Activated CD4-positive, alpha-beta T cell treated with anti-CD3 and anti-CD28 coated beads for 4 hours (primary cell): ENCODE measurements around the gene POMT2.
"Not testable (repeated sequence)": the region's sequence is repeated elsewhere in the genome, so short reads cannot be mapped to it uniquely, and the experiment has no call there.

ENCODE experiments used
- DNase-seq, 2 donors: peaks; one replicate each; pipeline ENCODE4 v3.0.0-alpha.2; 2020

Gene POMT2, protein sequence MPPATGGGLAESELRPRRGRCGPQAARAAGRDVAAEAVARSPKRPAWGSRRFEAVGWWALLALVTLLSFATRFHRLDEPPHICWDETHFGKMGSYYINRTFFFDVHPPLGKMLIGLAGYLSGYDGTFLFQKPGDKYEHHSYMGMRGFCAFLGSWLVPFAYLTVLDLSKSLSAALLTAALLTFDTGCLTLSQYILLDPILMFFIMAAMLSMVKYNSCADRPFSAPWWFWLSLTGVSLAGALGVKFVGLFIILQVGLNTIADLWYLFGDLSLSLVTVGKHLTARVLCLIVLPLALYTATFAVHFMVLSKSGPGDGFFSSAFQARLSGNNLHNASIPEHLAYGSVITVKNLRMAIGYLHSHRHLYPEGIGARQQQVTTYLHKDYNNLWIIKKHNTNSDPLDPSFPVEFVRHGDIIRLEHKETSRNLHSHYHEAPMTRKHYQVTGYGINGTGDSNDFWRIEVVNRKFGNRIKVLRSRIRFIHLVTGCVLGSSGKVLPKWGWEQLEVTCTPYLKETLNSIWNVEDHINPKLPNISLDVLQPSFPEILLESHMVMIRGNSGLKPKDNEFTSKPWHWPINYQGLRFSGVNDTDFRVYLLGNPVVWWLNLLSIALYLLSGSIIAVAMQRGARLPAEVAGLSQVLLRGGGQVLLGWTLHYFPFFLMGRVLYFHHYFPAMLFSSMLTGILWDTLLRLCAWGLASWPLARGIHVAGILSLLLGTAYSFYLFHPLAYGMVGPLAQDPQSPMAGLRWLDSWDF

DNA sequence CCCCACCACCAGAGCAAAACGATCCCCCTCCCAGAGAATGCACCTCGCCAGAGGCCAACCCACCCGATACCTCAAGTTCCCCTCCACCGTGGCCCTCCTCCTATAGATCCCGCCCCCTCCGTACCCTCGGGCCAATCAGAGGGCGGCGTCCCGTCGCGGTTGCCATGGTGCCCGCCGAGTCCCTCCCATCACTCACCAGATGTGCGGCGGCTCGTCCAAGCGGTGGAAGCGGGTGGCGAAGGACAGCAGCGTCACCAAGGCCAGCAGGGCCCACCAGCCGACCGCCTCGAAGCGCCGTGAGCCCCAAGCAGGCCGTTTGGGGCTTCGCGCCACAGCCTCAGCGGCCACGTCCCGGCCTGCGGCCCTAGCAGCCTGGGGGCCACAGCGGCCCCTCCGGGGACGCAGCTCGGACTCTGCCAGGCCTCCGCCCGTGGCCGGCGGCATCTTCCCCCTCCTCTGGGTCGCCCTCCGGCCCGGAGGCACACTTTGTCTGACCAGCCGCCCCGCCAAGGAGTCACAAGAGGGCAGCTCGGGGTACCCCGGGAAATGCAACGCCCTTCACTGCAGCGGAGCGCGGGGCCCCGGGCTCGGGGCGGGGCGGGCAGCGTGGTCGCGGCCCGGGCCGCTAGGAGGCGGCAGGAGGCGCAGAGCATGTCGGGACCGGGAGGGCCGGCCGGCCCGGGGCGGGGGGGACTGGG is at the start of gene POMT2:
Gene POMT2, minus strand, starts transcription at position 646 of the 698 bp plus-strand sequence. Its CDS starts 202 bp downstream, at position 444.
- DNase-seq = peak; percentile 90 to 92

GRCh38 chr14:77369285-77369684 is 48.6 kb upstream of the POMT2 start:
- DNase-seq = no peak

DNA sequence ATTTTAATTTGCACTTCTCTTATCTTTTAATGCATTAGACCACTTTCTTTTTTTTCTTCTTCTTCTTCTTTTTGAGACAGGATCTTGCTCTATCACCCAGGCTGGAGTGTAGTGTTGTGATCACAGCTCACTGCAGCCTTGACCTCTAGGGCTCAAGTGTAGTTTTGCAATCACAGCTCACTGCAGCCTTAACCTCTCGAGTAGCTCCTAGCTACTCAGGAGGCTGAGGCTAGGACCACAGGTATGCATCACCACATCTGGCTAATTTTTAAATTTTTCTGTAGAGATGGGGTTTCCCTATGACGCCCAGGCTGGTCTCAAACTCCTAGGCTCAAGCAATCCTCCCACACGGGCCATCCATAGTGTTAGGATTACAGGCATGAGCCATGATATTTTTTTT is 43.5 kb upstream of the POMT2 start:
- DNase-seq = no peak

- DNase-seq = no peak
Observed at GRCh38 chr14:77359626-77360025, 38.9 kb upstream of the POMT2 start.

DNA sequence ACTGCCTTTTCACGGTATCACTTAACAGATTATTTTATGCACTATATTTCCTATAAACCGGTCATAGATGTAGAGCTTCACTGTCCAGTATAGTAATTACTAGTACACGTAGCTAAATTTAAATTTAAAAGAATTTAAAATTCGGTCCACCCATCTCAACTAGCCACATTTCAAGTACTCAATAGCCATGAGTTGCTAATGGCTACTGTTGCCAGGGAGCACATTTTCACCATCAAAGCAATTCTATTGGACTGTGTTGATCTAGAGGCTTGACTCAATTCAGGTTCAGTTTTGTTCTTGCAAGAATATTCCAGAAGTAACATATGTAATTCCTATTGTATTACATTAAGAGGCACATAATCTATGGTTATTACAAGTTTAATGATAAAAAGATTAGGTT is 36.2 kb upstream of the POMT2 start:
- no peak for DNase-seq

DNA sequence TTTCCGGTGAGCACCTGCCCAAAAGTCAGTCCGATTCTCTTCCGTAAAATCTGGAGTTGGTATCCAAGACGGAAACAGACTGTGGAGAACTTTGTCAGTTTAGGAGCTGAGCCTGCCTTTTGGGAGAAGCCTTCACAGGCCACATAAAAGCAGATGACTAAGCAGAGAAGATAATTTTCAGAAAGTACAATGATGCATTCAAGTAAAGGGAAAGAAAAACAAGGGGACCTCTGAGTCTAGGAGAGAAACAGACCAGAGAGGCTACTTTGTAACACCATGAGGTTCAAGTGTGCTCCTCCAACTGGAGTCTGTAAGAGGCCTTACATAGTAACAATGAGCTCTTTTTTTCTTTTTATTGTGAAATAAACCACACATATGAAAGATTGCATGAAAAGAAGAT is 35.1 kb upstream of the POMT2 start:
- DNase-seq = no peak

DNA sequence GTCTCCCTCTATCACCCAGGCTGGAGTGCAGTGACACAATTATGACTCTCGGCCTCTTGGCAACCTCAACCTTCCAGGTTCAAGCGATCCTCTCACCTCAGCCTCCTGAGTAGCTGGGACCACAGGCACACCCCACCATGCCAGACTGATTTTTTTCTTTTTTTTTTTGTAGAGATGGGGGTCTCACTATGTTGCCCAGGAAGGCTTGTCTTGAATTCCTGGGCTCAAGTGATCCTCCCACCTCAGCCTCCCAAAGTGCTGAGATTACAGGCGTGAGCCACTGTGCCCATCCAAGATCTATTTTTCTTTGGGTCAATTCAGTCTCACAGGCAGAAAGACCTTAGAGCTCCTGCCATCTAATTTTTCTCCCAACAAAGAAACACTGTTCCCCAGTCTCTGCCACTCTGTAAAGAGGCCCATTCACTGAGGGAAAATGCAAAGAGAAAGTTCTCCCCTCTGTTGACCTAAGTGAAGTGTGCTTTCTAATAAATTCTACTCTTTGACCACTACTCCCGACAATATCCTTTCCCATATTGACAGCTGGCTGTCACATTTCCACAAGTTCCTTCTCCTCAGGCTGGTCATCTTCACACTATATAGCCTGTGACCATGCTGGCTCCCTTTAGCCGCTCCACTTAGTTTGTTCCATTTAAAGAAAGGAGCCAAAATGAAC is 32.9 kb upstream of the POMT2 start:
- DNase-seq = no peak

DNA sequence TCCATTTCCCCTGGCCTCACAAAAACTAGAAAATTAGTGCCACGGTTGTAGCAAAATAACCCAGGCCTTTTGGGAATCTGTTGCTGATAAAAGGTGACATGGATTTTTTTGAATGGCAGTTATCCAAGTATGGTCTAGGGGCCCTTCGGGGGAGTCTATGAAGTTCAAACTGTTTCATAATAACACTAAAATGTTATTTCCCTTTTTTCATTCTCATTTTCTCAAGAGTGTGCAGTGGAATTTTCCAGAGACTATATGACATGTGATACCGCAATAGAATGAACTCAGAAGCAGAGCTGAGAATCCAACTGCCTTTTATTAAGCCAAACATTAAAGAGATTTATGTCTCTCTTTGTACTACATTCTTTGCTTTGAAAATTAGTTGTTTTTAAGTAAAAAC is 27.1 kb upstream of the POMT2 start:
- no peak for DNase-seq

DNA sequence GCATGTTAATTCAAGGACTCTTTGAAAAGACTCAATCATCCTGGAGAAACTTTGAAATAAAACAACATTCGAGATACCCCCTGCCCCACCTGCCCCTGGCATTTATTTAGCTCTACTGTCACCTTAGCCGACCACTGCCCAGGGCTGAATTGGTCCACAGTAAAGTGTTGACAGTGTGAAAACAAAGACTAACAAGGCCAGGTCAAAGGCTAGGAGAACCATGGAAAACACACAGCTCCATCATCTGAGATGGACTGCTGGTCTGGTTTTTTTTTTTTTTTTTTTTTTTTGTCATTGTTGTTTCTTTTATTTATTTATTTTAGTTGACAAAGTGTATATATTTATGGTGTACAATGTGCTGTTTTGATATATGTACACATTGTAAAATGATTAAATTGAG is 25.8 kb upstream of the POMT2 start:
- DNase-seq = no peak

DNA sequence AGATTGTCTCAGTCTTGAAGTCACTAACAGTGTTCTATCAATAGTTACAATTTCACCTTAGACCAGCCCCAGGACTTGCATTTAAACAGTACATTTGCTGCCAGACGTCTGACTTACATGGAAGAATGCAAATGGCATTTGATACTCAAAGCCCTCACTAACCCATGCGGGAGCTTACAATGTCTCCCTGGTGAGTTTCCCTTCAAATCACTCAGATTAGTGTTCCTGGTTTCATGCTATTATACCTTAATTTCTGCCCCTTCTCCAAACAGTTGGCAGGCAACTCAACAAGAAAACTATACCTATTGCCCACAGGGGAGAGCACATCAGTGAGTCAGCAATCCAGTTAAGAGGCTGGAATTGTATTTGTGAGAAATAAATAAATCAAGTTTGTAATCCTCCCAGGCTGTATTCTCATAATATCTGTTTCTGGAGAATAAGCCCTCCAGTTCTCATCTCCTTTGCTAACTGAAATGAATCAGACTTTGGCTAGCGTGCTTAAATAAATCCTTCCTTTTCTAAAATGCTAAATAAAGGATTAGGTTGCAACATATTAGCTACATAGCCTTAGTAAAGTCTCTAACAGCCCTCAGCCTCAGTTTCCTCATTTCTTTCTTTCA is 23.8 kb upstream of the POMT2 start:
- DNase-seq = no peak

GRCh38 chr14:77343662-77344061 is 23.0 kb upstream of the POMT2 start:
- no peak for DNase-seq

- no peak for DNase-seq
Observed at GRCh38 chr14:77342726-77343397, 22.2 kb upstream of the POMT2 start.

DNA sequence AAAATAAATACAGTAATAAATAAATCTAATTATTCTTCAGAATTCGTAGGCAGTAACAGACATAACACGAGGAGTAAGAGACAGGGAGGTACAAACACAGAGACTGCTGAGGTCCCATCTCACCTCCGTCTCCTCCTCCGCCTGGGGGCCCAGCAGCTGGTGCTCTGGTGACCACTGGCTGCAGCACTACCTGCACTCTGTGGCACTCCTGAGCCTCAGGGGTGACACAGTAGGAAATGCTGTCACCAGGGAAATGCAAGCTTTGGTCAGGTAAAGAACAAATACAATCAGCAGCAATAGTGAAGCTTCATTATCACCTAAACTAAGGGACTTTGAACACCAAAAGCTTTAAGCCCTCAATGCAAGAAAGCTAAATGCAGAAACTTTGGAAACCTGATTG is 19.7 kb upstream of the POMT2 start:
- DNase-seq = no peak

DNA sequence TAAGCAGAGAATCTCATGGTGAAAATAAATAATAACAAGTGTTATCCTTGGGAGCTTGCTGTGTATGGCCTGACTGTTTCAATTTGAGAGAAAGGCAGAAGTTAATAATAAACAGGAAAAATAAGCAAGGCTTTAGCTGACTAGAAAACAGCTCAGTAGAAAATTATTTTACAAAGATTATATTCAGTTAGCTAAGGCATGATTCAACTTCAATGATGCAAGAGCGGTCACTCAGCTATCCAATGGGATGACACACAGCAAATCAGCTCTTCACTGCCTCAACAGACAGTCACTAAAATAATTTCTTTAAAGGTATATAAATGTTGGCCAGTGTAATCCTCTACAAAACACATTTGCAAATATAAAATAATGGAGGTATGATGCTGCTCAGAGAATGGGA is 18.7 kb upstream of the POMT2 start:
- DNase-seq = no peak

GRCh38 chr14:77338302-77338701 is 17.6 kb upstream of the POMT2 start:
- DNase-seq = no peak

DNA sequence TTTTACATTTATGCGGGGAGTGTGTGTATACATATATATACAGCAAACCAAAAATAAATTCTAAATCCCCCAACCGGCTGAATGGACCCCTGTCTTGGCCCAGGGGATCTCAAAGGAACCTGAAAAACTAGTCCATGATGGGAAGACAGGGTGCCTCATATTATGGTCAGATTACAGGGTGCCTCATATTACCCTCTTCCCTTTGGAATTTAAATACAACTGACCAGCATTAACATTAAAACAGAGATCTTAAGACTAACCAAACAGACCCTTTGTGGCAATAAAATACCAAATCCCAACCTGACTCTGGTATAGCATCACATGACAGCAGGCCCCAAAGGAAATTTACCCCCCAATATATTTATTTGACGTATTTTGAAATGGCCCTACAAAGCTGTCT is 17.2 kb upstream of the POMT2 start:
- DNase-seq = no peak

- not testable (repeated sequence) for DNase-seq
Observed at GRCh38 chr14:77337255-77337654, 16.6 kb upstream of the POMT2 start.

- DNase-seq = no peak
Observed at GRCh38 chr14:77335576-77335975, 14.9 kb upstream of the POMT2 start.

- no peak for DNase-seq
Observed at GRCh38 chr14:77329872-77330271, 9.2 kb upstream of the POMT2 start.

DNA sequence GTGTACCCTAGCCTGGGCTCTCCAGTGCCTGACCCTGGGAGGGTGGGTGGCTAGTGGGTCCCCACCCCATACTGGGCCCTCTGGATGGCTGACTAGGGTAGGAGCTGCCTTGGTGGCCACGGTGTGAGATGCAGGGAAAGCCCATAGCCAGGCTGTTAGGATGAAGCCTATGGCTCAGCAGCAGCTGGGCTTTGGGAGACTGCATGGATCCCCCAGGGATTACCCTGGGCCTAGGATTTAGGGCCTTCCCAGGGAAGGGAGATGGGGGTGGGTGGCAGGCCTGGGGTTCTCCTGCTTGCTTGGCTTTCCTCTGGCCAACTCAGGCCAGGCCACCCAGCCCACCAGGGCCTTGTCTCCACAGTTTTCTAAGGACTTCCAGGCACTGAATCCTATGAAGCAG is 6.4 kb upstream of the POMT2 start:
- DNase-seq = no peak

DNA sequence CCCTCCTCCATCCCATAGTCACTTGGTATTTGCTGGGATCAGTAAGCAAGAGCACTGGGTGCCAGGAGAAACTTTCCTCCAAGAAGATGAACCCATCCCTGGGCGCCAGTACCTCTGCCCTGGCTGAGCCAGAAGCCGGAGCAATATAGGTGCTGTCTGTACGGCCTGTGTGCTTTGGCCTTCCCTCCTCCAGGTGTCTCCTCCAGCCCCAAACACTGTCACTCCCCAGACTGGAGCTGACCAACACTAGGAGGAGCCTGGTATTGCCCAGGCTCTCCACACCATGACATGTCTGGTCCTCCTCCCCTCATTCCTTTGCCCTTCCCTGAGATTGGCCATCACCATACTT is 5.0 kb upstream of the POMT2 start:
- DNase-seq = no peak
